ENCODE results near the gene WDR18. TPM values are rescaled to one million over a fixed set of nuclear protein-coding genes. Genes with fewer than 3 reads are reported as not detected.

WDR18 gene
- total and polyA plus RNA-seq, 8 donors, result 12.3 to 84.8 (median 23.3) TPM

DNA sequence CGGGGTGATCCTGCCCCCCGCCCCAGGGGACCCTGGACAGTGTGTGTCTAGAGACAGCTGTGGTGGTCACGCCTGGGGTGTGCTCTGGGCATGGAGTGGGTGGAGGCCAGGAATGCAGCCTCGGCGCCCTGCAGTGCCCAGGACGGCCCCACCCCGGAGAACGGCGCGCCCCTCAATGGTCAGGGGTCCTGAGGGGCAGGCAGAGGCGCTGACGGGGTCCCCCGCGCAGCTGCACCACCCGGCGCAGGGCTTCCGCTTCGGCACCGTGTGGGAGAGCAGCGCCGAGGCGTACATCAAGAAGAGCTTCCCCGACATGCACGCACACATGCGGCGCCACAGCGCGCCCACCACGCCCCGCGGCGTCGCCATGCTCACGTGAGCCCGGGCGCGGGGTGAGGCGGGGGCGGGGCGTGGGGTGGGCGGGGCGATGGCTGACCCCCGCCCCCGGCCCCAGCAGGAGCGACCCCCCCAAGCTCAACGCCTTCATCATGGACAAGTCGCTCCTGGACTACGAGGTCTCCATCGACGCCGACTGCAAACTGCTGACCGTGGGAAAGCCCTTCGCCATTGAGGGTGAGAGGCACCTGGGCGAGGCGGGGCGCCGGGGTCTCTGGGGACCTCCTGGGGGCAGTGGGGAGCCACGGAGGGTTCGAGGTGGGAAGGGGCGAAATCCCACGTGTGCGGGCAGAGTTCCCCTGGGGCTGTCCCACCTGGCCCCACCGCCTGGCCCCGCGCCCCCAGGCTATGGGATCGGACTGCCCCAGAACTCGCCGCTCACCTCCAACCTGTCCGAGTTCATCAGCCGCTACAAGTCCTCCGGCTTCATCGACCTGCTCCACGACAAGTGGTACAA lies 23.5 kb downstream of the WDR18 start:
- intact Hi-C loops (cut with DNase I), result no loop called here
- TF ChIP-seq, protein P1, sequence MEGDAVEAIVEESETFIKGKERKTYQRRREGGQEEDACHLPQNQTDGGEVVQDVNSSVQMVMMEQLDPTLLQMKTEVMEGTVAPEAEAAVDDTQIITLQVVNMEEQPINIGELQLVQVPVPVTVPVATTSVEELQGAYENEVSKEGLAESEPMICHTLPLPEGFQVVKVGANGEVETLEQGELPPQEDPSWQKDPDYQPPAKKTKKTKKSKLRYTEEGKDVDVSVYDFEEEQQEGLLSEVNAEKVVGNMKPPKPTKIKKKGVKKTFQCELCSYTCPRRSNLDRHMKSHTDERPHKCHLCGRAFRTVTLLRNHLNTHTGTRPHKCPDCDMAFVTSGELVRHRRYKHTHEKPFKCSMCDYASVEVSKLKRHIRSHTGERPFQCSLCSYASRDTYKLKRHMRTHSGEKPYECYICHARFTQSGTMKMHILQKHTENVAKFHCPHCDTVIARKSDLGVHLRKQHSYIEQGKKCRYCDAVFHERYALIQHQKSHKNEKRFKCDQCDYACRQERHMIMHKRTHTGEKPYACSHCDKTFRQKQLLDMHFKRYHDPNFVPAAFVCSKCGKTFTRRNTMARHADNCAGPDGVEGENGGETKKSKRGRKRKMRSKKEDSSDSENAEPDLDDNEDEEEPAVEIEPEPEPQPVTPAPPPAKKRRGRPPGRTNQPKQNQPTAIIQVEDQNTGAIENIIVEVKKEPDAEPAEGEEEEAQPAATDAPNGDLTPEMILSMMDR (IDR thresholded peaks at IDR 0.05), result no peak
- H3K36me3 ChIP-seq, result peaks cover 0 to 34% (median 17%) of the 10 kb centered on the region in 3 donors
- H3K9me3 ChIP-seq, result no peaks in the 10 kb centered on the region
- FAIRE-seq (no peak), DNase-seq (peak in 1 of 6 donors; percentile 75), ATAC-seq (no peak)
- H3K4me3 ChIP-seq, result no peak overlapping the region
- no peaks in the 10 kb centered on the region for H3K4me1 ChIP-seq
- no peaks in the 10 kb centered on the region for H3K27me3 ChIP-seq
- H3K27ac ChIP-seq, result no peak overlapping the region
- WGBS, 2 donors, result 86 to 91% methylated on average over 72 to 73 of the region's 73 CpGs

DNA sequence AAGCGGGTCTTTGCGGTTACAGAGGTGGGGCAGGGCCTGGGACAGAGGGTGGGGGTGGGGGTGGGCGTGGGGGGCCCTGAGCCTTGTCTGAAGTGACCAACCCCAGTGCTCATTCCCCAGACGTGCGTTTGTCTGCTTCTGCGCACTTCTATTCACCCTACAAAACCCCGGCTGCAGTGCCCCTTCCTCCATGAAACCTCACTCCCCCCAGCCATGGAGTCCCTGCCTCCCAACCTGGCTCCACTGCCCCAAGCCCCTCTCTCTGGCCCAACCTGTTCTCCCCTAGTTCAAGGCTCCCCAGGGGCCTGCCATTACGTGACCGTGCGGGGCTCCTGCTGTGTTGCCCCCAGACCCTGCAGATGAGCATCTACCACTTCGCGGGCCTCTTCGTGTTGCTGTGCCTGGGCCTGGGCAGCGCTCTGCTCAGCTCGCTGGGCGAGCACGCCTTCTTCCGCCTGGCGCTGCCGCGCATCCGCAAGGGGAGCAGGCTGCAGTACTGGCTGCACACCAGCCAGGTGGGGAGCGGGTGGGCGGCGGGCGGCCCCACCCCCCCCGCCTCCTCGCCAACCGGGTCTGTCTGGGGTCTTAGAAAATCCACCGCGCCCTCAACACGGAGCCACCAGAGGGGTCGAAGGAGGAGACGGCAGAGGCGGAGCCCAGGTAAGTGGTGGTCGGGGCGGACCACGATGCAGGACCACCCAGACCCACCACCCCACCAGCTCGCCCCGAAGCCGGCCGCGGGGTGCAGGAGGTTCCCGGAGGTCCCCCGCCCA lies 24.3 kb downstream of the WDR18 start:
- H3K9me3 ChIP-seq, result no peaks in the 10 kb centered on the region
- no peak for FAIRE-seq
- TF ChIP-seq, protein P1 (IDR thresholded peaks at IDR 0.05), result no peak
- no peaks in the 10 kb centered on the region for H3K4me1 ChIP-seq
- H3K36me3 ChIP-seq, result peaks cover 0 to 41% (median 21%) of the 10 kb centered on the region in 3 donors
- DNase-seq, result peak in 2 of 6 donors; percentile 32 to 76
- intact Hi-C loops (cut with DNase I), result no loop called here
- 93% methylated on average over 43 to 45 of the region's 45 CpGs for WGBS, 2 donors
- H3K27ac ChIP-seq, result no peak overlapping the region
- peak in 1 of 4 donors; percentile 2 for ATAC-seq
- H3K27me3 ChIP-seq, result no peaks in the 10 kb centered on the region
- H3K4me3 ChIP-seq, result no peak overlapping the region

DNA sequence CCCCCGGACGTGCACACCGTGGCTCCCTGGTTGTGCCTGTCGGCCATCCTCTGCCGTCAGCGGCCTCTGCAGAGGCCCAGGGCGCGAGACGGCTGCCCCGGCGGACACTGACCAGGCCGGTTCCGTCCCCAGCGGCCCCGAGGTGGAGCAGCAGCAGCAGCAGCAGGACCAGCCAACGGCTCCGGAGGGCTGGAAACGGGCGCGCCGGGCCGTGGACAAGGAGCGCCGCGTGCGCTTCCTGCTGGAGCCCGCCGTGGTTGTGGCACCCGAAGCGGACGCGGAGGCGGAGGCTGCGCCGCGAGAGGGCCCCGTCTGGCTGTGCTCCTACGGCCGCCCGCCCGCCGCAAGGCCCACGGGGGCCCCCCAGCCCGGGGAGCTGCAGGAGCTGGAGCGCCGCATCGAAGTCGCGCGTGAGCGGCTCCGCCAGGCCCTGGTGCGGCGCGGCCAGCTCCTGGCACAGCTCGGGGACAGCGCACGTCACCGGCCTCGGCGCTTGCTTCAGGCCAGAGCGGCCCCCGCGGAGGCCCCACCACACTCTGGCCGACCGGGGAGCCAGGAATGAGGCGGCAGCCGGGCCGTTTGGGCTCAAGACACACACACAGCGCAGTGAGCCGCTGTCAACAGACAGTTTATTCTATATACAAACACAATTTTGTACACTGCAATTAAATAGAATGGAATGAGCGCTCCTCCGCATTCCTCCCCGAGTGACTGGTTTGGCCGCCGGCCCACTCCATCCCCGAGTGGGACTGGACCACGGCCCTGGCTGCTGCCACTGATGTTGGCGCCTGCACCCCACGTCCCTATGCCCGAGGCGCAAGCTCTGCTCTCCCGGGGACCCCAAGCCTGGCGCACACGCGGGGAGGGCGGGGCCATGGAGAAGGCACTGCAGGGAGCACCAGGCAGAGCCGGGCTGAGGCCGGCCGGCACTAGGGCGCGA lies 25.2 kb downstream of the WDR18 start:
- TF ChIP-seq, protein P1 (IDR thresholded peaks at IDR 0.05), result no peak
- Histone ChIP-seq H3K36me3 (peaks cover 0 to 49% (median 21%) of the 10 kb centered on the region in 3 donors), H3K4me3 (no peak overlapping the region), H3K27me3 (no peaks in the 10 kb centered on the region), H3K27ac (no peak overlapping the region), H3K9me3 (no peaks in the 10 kb centered on the region), H3K4me1 (no peaks in the 10 kb centered on the region)
- DNase-seq (peak in 3 of 6 donors; percentile 42 to 82 (median 59)), ATAC-seq (peak in 2 of 4 donors; percentile 2 to 17), FAIRE-seq (no peak)
- intact Hi-C loops (cut with DNase I), result no loop called here
- 88 to 90% methylated on average over 86 to 92 of the region's 92 CpGs for WGBS, 2 donors

DNA sequence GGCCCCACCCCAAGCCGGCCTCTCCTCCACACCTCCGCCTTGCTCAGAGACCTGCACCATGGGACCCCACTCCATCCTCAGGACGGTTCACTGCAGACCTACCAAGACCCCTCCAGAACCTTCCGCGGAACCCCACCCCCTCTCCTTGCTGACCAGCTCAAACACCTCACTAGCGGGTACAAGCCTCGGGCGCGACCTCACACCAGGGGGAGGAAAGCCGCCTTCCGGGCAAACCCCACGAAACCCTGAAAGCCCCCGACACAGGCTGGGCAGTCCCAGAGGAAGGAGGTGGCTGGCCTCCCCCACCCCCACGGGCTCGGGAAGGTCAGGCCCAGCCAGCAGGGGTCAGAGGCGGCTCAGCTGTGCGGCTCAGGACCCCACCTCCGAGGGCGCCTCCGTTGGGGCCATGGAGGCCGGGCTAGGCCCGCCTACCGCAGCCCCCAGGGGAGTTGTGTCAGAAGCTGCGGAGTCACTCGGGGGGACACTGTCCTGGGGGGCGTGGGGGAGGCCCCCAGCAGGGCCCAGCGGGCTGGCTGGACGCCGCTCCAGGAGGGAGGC lies 25.9 kb downstream of the WDR18 start:
- intact Hi-C loops (cut with DNase I), result no loop called here
- TF ChIP-seq, protein P1 (IDR thresholded peaks at IDR 0.05), result no peak
- 88 to 91% methylated on average over 28 to 29 of the region's 29 CpGs for WGBS, 2 donors
- Histone ChIP-seq H3K27me3 (no peaks in the 10 kb centered on the region), H3K36me3 (peaks cover 0 to 49% (median 21%) of the 10 kb centered on the region in 3 donors), H3K4me1 (no peaks in the 10 kb centered on the region), H3K27ac (no peak overlapping the region), H3K4me3 (no peak overlapping the region), H3K9me3 (no peaks in the 10 kb centered on the region)
- DNase-seq, result peak in 3 of 6 donors; percentile 42 to 77 (median 56)
- no peak for FAIRE-seq
- ATAC-seq, result no peak
